Lung (tissue), 12 donors: ENCODE measurements around the gene ACTL10. TPM values are rescaled to one million over a fixed set of nuclear protein-coding genes. Genes with fewer than 3 reads are reported as not detected.

Experiments used
- ATAC-seq: fragments of 200-7000 bp; cut with Tn5 transposase; one replicate; pipeline ENCODE4 v1.9.1; 2020; ENCODE audit warnings: moderate number of reproducible peaks; ENCODE audit not compliant: insufficient read depth, low FRiP score
- DNase-seq, 3 donors: peaks; one replicate each; pipeline ENCODE4 v3.0.0-alpha.2; 2013 to 2017
- H3K27ac ChIP-seq, 2 donors: one replicate each; pipeline ENCODE4 v1.5.1; 2013; ENCODE audit warnings: mild to moderate bottlenecking in 2 of 2, moderate library complexity in 2 of 2, control low read depth in 1 of 2, inconsistent platforms in 1 of 2, low read depth in 1 of 2, low read length in 1 of 2
- H3K27me3 ChIP-seq, 3 donors: one replicate each; pipeline ENCODE4 v1.5.1; 2013; ENCODE audit warnings: low read length in 2 of 3; ENCODE audit not compliant: control insufficient read depth in 3 of 3, insufficient read depth in 3 of 3
- H3K36me3 ChIP-seq, 4 donors: one replicate each; pipeline ENCODE4 v1.5.1; 2013; ENCODE audit warnings: low read length in 4 of 4, mild to moderate bottlenecking in 1 of 4, moderate library complexity in 1 of 4; ENCODE audit not compliant: control insufficient read depth in 4 of 4, insufficient read depth in 4 of 4
- H3K4me1 ChIP-seq, 5 donors: one replicate each; pipeline ENCODE4 v1.5.1; 2013; ENCODE audit warnings: low read length in 5 of 5, mild to moderate bottlenecking in 2 of 5, moderate library complexity in 1 of 5; ENCODE audit not compliant: control insufficient read depth in 5 of 5, insufficient read depth in 5 of 5
- H3K4me3 ChIP-seq: one replicate; pipeline ENCODE4 v1.5.1; 2013; ENCODE audit warnings: mild to moderate bottlenecking, control low read depth, moderate library complexity
- H3K9ac ChIP-seq, 2 donors: one replicate each; pipeline ENCODE4 v1.5.1; 2013; ENCODE audit warnings: low read length in 2 of 2, control low read depth in 1 of 2; ENCODE audit not compliant: insufficient read depth in 1 of 2
- H3K9me3 ChIP-seq, 4 donors: one replicate each; pipeline ENCODE4 v1.5.1; 2013; ENCODE audit warnings: low read length in 3 of 4, mild to moderate bottlenecking in 1 of 4, moderate library complexity in 1 of 4; ENCODE audit not compliant: control insufficient read depth in 4 of 4, insufficient read depth in 3 of 4
- WGBS, 2 donors: extraction: QIAGEN DNeasy Blood & Tissue Kit; methylation state at CpG; one replicate each; pipeline ENCODE4 v1.1.7; 2013; 5-methylcytosine and 5-hydroxymethylcytosine counted together
- polyA plus RNA-seq, 2 donors: library from polyadenylated mRNA; stranded (reverse); fragments of 200-250 nt; gene quantifications; one replicate each; pipeline ENCODE4 v1.2.1, GENCODE V29; 2013
- total RNA-seq, 2 donors: library from RNA; depleted of rRNA in 1 of 2; stranded (reverse); fragments of >200 nt in 1 of 2; gene quantifications; one replicate each; pipeline ENCODE4 v1.2.1, GENCODE V29; 2014 to 2021
- TF ChIP-seq, protein P1 (sequence below): IDR thresholded peaks from 2 replicates; pipeline ENCODE4 v1.5.1; 2012; ENCODE audit warnings: mild to moderate bottlenecking; ENCODE audit errors: control extremely low read depth, extremely low read depth
- donor health status: control.
- donor health status: control.
- donor health status: Bipolar disorder and iron deficiency.
- donor health status: healthy.
- donor health status: DM: yes; HTN: yes; CAD: no.

Gene ACTL10
- total and polyA plus RNA-seq, 4 donors: 0.26 to 3.4 (median 2.2) TPM

GRCh38 chr20:33693741-33694638 is 27.2 kb downstream of the ACTL10 start:
- Histone ChIP-seq H3K4me1 (peaks cover 0 to 12% (median 3%) of the 10 kb centered on the region in 5 donors), H3K4me3 (no peak overlapping the region), H3K9ac (no peak overlapping the region), H3K27me3 (no peaks in the 10 kb centered on the region), H3K9me3 (no peaks in the 10 kb centered on the region), H3K27ac (peak overlapping the region in 1 of 2 donors; percentile 35), H3K36me3 (no peaks in the 10 kb centered on the region)
- DNase-seq (peak; percentile 66 to 76 (median 74)), ATAC-seq (peak; percentile 27)
- WGBS, 2 donors: 72 to 83% methylated on average over 17 of the region's 17 CpGs
- TF ChIP-seq, protein P1, sequence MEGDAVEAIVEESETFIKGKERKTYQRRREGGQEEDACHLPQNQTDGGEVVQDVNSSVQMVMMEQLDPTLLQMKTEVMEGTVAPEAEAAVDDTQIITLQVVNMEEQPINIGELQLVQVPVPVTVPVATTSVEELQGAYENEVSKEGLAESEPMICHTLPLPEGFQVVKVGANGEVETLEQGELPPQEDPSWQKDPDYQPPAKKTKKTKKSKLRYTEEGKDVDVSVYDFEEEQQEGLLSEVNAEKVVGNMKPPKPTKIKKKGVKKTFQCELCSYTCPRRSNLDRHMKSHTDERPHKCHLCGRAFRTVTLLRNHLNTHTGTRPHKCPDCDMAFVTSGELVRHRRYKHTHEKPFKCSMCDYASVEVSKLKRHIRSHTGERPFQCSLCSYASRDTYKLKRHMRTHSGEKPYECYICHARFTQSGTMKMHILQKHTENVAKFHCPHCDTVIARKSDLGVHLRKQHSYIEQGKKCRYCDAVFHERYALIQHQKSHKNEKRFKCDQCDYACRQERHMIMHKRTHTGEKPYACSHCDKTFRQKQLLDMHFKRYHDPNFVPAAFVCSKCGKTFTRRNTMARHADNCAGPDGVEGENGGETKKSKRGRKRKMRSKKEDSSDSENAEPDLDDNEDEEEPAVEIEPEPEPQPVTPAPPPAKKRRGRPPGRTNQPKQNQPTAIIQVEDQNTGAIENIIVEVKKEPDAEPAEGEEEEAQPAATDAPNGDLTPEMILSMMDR: no peak

DNA sequence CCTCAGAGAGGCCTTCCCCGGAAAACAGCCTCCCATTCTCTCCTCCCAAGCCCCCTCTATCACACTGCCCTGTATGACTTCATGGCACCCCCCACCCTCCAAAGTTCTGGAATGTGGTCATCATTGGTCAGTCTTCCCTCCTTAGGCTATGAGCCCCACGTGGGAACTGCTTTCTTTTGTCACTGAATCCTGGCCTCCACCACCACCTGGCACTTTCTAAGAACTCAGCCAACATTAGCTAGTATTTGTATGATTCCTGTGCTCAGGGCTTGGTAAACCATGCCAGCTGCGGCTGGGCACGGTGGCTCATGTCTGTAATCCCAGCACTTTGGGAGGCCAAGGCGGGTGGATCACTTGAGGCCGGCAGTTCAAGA is 27.9 kb downstream of the ACTL10 start:
- Histone ChIP-seq H3K4me3 (no peak overlapping the region), H3K27ac (peak overlapping the region in 1 of 2 donors; percentile 9), H3K4me1 (peaks cover 0 to 10% (median 3%) of the 10 kb centered on the region in 5 donors), H3K9ac (no peak overlapping the region), H3K9me3 (no peaks in the 10 kb centered on the region), H3K36me3 (no peaks in the 10 kb centered on the region), H3K27me3 (no peaks in the 10 kb centered on the region)
- TF ChIP-seq, protein P1: no peak
- no peak for DNase-seq
- 66 to 72% methylated on average over 6 of the region's 6 CpGs for WGBS, 2 donors
- ATAC-seq: no peak

DNA sequence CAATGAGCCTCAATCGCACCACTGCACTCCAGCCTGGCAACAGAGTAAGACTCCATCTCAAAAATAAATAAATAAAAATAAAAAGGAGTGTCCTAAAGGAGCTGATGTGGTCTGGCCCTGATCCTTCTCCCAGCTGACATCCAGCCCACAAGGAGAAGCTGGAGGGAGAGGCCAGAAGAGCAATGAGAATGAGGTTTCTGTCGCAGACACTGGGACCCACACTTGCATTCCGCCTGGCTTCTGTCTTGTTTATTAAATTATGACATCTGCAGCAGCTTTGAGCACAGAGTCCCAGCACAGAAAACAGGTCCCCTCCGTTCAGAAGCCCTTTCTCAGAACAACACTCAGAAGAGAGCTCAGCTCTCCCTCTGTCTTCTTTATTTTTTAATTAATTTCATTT is 29.7 kb downstream of the ACTL10 start:
- TF ChIP-seq, protein P1: no peak
- DNase-seq (no peak), ATAC-seq (no peak)
- Histone ChIP-seq H3K9me3 (no peaks in the 10 kb centered on the region), H3K27me3 (no peaks in the 10 kb centered on the region), H3K27ac (no peak overlapping the region), H3K9ac (no peak overlapping the region), H3K4me1 (peaks cover 0 to 10% (median 3%) of the 10 kb centered on the region in 5 donors), H3K36me3 (no peaks in the 10 kb centered on the region), H3K4me3 (no peak overlapping the region)
- WGBS, 2 donors: 88 to 93% methylated on average over 4 of the region's 4 CpGs
